Measurements from ENCODE around the gene GOLGA8S. TPM values are rescaled to one million over a fixed set of nuclear protein-coding genes. Genes with fewer than 3 reads are reported as not detected.
"Not testable (repeated sequence)": the region's sequence is repeated elsewhere in the genome, so short reads cannot be mapped to it uniquely, and the experiment has no call there.

GOLGA8S gene
- total RNA-seq, 1 donor from 2014 or later, result 0.32 TPM

DNA sequence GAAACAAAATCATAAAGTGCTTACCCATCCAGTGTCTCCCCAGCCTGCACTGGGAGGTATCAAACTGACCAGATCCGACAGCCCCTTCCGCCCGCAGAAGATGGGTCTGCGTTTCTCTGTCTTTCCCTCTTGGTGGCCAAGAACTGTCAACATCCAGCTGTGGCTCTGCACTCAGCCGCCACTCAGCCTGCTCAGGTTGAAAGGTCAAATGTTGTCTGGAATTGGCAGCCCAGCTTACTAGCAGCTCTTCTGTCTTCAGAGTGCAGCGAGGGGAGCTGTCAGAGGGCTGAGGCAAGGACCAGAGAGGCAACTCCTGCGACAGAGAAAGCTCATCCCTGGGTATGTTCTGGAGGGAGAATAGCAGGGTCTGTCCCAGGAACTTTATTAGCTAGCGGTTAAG is 47.1 kb downstream of the GOLGA8S start:
- Mint-ChIP-seq H3K9me3 (ENCODE audit: low read depth) (peaks cover 12% of the 10 kb centered on the region), H3K27me3 (ENCODE audit: low read depth) (no peaks in the 10 kb centered on the region), H3K4me3 (ENCODE audit: unreplicated experiment) (no peak overlapping the region), H3K36me3 (ENCODE audit: low read depth) (no peaks in the 10 kb centered on the region), H3K4me1 (ENCODE audit: low read depth) (no peaks in the 10 kb centered on the region), H3K27ac (ENCODE audit: unreplicated experiment) (no peak overlapping the region)
- TF ChIP-seq CTCF (IDR thresholded peaks at IDR 0.05), result no peak
- DNase-seq (ENCODE audit: low spot score), result peak; percentile 47

GRCh38 chr15:23402140-23402539 is 47.6 kb downstream of the GOLGA8S start:
- H3K4me1 Mint-ChIP-seq (ENCODE audit: low read depth), result no peaks in the 10 kb centered on the region
- no peak for TF ChIP-seq CTCF (IDR thresholded peaks at IDR 0.05)
- no peak overlapping the region for H3K4me3 Mint-ChIP-seq (ENCODE audit: unreplicated experiment)
- H3K9me3 Mint-ChIP-seq (ENCODE audit: low read depth), result peaks cover 17% of the 10 kb centered on the region
- H3K27ac Mint-ChIP-seq (ENCODE audit: unreplicated experiment), result no peak overlapping the region
- no peaks in the 10 kb centered on the region for H3K27me3 Mint-ChIP-seq (ENCODE audit: low read depth)
- H3K36me3 Mint-ChIP-seq (ENCODE audit: low read depth), result no peaks in the 10 kb centered on the region
- DNase-seq (ENCODE audit: low spot score), result no peak

- Mint-ChIP-seq H3K9me3 (ENCODE audit: low read depth) (peaks cover 18% of the 10 kb centered on the region), H3K27ac (ENCODE audit: unreplicated experiment) (no peak overlapping the region), H3K4me3 (ENCODE audit: unreplicated experiment) (no peak overlapping the region), H3K4me1 (ENCODE audit: low read depth) (no peaks in the 10 kb centered on the region), H3K36me3 (ENCODE audit: low read depth) (no peaks in the 10 kb centered on the region), H3K27me3 (ENCODE audit: low read depth) (no peaks in the 10 kb centered on the region)
- no peak for TF ChIP-seq CTCF (IDR thresholded peaks at IDR 0.05)
- DNase-seq (ENCODE audit: low spot score), result peak; percentile 51
Observed at GRCh38 chr15:23402544-23402943, 48.0 kb downstream of the GOLGA8S start.

DNA sequence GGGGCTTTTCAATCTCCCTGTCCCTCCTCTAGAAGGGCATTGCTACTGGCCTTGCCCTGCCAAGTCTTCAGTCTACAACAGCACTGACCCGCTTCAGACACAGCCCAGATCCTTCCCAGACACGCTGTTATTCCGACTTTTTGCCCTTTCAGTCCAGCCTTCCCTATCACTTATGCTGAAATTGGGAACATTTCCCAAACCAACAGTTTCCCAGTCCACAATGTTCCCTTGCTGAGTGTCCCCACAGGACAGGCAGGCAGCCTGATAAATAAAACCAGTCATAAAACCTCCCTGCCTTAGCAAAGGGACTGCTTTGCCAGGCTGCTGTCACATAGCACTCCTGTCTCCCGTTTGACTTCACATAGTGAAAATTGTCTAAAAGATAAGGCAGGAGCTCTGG is 49.0 kb downstream of the GOLGA8S start:
- Mint-ChIP-seq H3K36me3 (ENCODE audit: low read depth) (no peaks in the 10 kb centered on the region), H3K27ac (ENCODE audit: unreplicated experiment) (no peak overlapping the region), H3K4me3 (ENCODE audit: unreplicated experiment) (no peak overlapping the region), H3K4me1 (ENCODE audit: low read depth) (no peaks in the 10 kb centered on the region), H3K9me3 (ENCODE audit: low read depth) (peaks cover 20% of the 10 kb centered on the region), H3K27me3 (ENCODE audit: low read depth) (no peaks in the 10 kb centered on the region)
- no peak for TF ChIP-seq CTCF (IDR thresholded peaks at IDR 0.05)
- DNase-seq (ENCODE audit: low spot score), result peak; percentile 8

DNA sequence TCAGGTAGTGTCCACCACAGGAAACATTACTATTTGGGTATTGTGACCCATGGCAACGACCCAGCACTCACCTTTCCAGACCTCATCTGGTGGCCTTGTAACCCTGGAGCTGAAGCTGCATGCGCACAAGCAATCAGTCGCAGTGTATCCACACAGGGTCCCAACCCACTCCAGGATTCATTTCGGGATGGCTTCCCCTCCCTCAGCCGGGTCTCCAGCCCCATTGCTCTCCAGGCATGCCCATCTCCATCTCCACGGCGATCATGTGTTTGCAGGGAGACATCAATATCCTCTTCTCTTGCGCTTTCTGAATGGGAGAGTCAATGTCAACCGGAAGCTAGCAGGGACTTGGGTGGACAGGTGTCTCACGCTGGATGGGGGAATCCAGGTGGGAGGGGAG is 57.3 kb downstream of the GOLGA8S start:
- H3K27me3 Mint-ChIP-seq (ENCODE audit: low read depth), result no peaks in the 10 kb centered on the region
- no peaks in the 10 kb centered on the region for H3K4me1 Mint-ChIP-seq (ENCODE audit: low read depth)
- no peak overlapping the region for H3K27ac Mint-ChIP-seq (ENCODE audit: unreplicated experiment)
- H3K9me3 Mint-ChIP-seq (ENCODE audit: low read depth), result peaks cover 8% of the 10 kb centered on the region
- no peak overlapping the region for H3K4me3 Mint-ChIP-seq (ENCODE audit: unreplicated experiment)
- DNase-seq (ENCODE audit: low spot score), result peak; percentile 47
- no peaks in the 10 kb centered on the region for H3K36me3 Mint-ChIP-seq (ENCODE audit: low read depth)
- TF ChIP-seq CTCF (IDR thresholded peaks at IDR 0.05), result no peak

- not testable (repeated sequence) for H3K4me3 Mint-ChIP-seq (ENCODE audit: unreplicated experiment); H3K27ac Mint-ChIP-seq (ENCODE audit: unreplicated experiment); H3K27me3 Mint-ChIP-seq (ENCODE audit: low read depth); H3K9me3 Mint-ChIP-seq (ENCODE audit: low read depth); H3K4me1 Mint-ChIP-seq (ENCODE audit: low read depth); H3K36me3 Mint-ChIP-seq (ENCODE audit: low read depth)
- peak; percentile 6 for DNase-seq (ENCODE audit: low spot score)
Observed at GRCh38 chr15:23412881-23413600, 58.5 kb downstream of the GOLGA8S start.
